CD4-positive, alpha-beta T cell treated with Interleukin-21 for 1 hour (primary cell): ENCODE measurements around the gene HOXA4.

Experiments
- DNase-seq: peaks from one replicate; pipeline ENCODE4 v3.0.0-alpha.2; 2020

The HOXA4 gene

DNA sequence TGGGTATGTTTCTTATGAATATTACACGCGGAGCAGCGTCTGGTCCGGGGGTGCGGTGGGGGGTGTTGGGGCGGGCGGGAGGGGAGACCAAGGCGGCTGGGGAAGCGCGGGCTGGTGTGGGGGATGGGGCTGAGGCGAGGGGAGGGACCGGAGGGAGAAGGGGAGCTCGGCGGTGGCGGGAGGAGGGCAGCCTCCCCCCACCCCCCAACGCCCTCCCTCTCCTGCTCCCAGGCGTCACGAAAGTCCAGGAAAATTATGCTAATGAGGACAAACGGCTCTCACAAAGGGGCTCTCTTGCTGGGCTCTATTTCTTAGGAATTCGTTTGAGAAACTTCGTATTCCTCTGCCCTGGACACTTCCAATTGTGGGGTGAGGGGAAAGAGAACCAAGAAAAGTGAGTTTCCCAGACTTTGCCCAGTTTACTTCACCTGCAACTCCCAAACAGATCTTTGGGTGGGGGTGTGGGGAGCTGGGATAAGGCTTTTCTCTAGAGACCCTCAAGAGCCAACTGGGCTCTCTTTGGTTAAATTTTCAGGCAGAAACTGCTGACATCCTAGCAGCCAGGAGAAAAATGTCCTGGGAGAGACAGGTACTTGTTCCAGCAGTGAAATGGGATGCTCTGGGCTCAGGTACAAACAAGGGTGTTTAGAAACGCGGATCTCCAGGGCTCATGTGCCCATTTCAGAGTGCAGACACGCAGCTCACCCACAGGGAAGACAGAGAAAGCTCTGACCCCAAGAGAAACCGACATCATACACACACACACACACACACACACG, 16.4 kb downstream of the HOXA4 start:
- no peak for DNase-seq

- DNase-seq, result no peak
These were observed 17.3 kb downstream of the HOXA4 start for GRCh38 chr7:27112955-27113949.

- DNase-seq, result no peak
These were observed 18.2 kb downstream of the HOXA4 start for GRCh38 chr7:27112361-27112760.

GRCh38 chr7:27111751-27112277, 18.7 kb downstream of the HOXA4 start:
- no peak for DNase-seq

GRCh38 chr7:27111042-27111750, 19.4 kb downstream of the HOXA4 start:
- DNase-seq, result no peak

GRCh38 chr7:27110186-27111031, 20.1 kb downstream of the HOXA4 start:
- DNase-seq, result no peak

GRCh38 chr7:27109466-27110185, 20.9 kb downstream of the HOXA4 start:
- no peak for DNase-seq

GRCh38 chr7:27108390-27109127, 22.0 kb downstream of the HOXA4 start:
- no peak for DNase-seq

DNA sequence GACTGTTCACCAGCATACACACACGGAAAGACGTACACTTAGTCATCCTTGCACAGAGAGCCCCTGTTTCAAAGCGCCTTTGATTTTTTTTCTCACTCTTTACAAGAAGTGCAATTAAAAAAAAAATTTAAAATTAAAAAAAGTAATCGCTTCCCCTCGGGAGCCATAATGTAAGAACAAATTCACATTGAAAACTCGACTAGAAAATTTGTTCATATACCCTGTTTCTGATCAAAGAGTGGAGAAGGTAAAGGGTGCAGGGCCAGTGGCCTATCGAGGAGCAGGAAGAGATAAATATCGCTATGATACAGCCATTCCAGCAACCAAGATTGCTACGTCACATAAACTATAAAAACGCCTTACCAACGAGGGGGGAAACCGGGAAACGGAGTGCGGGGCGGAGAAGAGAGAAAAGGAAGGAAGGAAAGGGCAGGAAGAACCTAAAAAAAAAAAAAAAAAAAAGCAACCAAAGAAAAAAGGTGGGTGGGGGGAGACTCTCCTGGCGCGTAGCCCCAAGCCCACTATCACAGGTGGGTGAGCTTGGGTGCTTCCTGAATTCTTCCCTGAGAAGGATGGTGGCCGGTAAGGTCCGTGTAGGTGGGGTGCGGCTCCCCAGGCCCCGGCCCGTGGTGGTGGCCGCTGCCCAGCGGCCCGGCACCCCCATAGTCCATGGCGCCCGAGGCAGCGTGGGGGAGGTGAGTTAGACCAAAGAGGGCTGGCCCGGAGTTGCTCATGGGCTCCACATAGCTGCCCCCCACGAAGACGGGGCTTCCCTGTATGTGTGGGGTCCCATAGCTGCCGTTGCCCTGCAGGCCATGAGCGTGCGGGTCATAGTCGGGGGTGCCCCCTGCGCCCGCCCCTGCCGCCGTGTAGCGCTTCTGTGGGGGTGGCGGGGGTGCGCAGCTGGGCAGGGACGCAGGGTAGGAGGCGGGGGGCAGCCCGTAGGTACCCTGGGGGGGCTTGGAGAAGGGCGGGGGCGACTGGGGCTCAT, 22.9 kb downstream of the HOXA4 start:
- DNase-seq, result no peak

GRCh38 chr7:27106901-27107240, 23.7 kb downstream of the HOXA4 start:
- no peak for DNase-seq

DNA sequence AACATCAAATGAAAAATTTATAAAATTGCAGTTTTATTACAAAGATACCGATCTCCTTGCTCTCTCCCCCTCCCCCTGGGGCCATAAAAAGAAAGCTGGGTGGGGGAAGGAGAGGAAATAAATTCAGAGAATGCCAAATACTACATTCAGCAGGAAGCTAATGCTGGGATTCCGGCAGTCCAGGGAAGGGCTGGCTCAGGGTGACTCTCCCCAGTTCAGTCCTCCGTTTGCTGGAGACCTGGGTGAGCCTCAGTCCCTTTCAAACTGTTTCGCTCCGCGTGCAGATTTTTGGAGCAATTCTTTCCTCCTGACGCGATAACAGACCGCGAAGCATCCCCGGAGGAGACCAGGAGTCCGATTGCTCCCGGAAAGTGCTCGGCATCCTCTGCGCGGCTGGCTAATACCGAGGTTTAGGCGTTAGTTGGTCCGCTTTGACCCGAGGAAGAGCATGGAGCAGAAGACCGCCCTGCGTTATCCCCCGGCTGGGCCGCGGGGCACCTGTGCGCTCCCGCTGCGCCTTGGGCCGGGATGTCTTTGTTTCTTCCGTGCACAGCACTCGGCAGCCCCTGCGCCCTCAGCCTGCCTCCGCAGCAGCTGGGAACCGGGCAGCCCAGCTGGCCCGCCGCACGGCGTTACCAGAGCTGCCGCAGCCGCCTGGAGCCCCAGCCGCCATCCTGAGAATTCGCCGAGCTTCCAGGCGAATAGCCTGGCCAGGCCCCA, 24.2 kb downstream of the HOXA4 start:
- no peak for DNase-seq

GRCh38 chr7:27105301-27106031, 25.1 kb downstream of the HOXA4 start:
- no peak for DNase-seq

GRCh38 chr7:27104341-27105058, 26.1 kb downstream of the HOXA4 start:
- DNase-seq, result no peak

DNA sequence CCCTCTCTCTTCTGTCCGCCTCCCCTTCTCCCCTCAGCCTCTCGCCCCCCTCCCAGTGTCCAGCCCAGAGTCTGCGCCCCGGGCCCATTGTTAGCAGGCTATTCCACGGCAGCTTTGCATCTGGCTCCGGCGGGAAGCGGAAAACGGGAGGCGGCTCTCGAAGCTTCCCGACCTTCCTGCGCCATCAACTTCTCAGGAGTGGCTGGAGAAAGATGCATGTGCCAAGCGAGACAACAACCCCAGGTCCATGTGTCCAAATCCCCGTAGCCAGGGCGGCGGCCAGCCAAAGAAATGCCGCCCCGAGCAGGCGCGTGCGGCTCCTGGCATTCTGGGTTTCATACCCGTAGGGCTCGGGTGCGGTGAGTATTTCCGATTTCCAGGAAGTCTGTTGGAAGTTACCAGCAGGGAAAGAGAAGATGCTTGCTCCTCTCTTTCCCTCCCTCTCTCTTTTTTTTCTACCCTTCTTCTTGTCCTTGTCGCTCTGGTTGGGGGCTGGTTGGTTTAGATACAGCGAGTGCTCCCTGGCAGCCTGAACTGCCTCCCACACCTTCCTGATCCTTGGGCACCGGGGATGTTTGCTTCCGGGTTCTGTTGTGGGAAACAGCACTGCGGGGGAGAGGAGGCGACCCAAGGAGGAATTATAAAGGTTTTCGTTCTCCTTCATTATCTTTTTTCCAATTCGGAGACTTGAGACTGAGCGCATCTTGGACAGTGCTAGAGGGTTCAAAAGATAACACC, 26.9 kb downstream of the HOXA4 start:
- no peak for DNase-seq

- no peak for DNase-seq
These were observed 27.7 kb downstream of the HOXA4 start, which contains the start of gene HOXA2 for GRCh38 chr7:27102581-27103442. TSS of gene HOXA2 (minus strand) at chr7:27102683. CDS start at chr7:27102500, 183 bp downstream.
